GM10847 (cell line): ENCODE data around the gene CD28.

Experiments
- POLR2A ChIP-seq: IDR thresholded peaks from 2 replicates; pipeline ENCODE4 v1.6.1; 2011; ENCODE audit not compliant: insufficient read length; ENCODE audit errors: extremely low read depth

CD28 gene

GRCh38 chr2:203730883-203731282, 24.4 kb downstream of the CD28 start:
- TF ChIP-seq POLR2A, result no peak

- no peak for TF ChIP-seq POLR2A
These were observed 25.9 kb downstream of the CD28 start for GRCh38 chr2:203732092-203732952.

DNA sequence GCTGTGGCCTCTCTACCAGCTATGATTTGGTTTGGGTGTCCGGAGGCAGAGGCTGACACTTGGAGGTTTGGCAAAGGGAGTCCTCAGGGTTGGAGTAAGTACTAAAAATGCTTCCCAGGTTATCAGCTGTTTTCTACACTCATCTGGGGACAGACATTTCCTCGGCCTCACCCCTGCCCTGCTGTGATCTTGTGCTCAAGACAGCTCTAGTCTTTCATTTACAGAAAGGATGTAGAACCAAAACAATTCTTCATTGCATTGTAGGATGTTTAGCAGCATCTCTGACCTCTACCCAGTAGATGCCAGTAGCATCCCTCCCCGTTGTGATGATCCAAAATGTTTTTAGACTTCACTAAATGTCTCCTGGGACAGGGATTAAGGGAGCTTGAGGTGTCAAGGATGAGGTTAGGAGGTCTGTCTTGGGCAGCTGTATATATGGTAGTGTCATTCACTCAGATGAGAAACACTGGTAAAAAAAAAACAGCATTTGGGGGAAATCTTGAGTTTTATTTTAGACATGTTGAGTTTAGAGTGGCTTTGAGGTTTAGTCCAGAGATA, 26.6 kb downstream of the CD28 start:
- TF ChIP-seq POLR2A, result no peak

DNA sequence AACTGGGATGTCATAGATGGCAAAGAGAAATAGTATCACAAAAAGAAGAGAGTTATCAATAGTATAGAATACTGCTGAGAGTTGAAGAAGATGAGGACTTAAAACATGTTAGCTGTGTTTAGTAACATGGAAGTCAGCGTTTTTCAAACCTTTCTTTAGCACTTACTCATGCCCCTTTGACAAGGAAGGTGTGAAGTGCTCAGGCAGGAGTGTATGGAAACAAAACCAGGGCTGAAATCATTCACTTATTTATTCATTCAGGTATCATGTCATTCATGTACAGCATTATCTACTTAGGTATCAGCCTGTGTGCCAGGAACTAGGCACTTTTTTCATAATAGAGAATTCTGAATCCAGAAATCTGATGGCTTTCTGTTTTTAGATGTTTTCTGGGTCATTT, 27.2 kb downstream of the CD28 start:
- TF ChIP-seq POLR2A, result no peak

DNA sequence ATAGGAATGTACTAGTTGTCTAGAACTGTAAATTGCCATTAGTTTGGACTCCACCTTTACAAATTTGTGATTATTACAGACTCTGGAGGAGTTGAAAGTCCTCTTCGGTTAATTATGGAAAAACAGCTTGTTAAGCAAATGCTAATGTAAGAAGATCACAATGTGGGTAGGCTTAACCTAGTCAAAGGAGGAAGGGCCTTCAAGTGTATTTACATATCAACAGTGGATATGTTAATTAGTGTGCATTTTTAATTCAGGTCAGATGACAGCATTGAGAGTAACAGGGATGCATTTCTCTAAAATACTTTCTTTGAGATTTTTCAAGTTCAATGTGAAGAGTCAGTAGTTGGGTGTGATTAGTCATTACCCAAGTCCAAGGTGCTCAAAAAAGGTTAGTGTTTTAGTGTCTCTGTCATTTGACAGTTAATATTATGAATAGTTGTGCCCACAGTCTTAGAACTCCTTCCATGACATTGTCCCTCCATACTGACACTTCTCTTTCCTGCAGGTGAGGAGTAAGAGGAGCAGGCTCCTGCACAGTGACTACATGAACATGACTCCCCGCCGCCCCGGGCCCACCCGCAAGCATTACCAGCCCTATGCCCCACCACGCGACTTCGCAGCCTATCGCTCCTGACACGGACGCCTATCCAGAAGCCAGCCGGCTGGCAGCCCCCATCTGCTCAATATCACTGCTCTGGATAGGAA, 28.0 kb downstream of the CD28 start:
- TF ChIP-seq POLR2A, result no peak

DNA sequence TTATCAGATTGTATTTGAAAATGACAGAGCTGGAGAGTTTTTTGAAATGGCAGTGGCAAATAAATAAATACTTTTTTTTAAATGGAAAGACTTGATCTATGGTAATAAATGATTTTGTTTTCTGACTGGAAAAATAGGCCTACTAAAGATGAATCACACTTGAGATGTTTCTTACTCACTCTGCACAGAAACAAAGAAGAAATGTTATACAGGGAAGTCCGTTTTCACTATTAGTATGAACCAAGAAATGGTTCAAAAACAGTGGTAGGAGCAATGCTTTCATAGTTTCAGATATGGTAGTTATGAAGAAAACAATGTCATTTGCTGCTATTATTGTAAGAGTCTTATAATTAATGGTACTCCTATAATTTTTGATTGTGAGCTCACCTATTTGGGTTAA, 30.9 kb downstream of the CD28 start:
- TF ChIP-seq POLR2A, result no peak

GRCh38 chr2:203739351-203739750, 32.9 kb downstream of the CD28 start:
- no peak for TF ChIP-seq POLR2A

DNA sequence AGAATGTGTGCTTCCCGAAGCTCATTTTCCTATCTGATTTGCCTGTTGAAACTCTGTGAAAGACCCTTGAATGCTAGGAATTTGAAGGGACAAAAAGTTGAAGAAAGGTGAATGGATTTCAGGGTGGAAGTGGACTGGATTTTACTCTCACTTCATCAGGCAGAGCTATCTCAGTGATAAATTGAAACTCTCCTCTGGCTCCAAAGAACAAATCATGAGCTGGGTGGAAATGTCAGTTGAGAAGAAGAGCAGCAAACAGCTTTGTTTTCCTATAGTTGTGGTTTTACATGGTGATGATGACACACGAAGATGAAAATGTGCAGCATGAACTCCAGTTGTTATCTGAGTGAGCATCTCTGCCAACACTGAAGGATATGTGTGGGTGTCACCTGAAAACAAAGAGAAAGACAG, 34.4 kb downstream of the CD28 start:
- TF ChIP-seq POLR2A, result no peak

GRCh38 chr2:203741566-203741965, 35.1 kb downstream of the CD28 start:
- no peak for TF ChIP-seq POLR2A

- no peak for TF ChIP-seq POLR2A
These were observed 37.1 kb downstream of the CD28 start for GRCh38 chr2:203743441-203743981.

GRCh38 chr2:203744091-203744490, 37.7 kb downstream of the CD28 start:
- no peak for TF ChIP-seq POLR2A

- TF ChIP-seq POLR2A, result no peak
These were observed 38.8 kb downstream of the CD28 start for GRCh38 chr2:203745267-203745666.

GRCh38 chr2:203748331-203749126, 42.1 kb downstream of the CD28 start:
- TF ChIP-seq POLR2A, result no peak

- no peak for TF ChIP-seq POLR2A
These were observed 44.1 kb downstream of the CD28 start for GRCh38 chr2:203750346-203751068.

GRCh38 chr2:203751685-203752271, 45.3 kb downstream of the CD28 start:
- no peak for TF ChIP-seq POLR2A

- TF ChIP-seq POLR2A, result no peak
These were observed 49.7 kb downstream of the CD28 start for GRCh38 chr2:203756161-203756560.
